ENCODE measurements around the gene ATP10D.
"Not testable (repeated sequence)": the region's sequence is repeated elsewhere in the genome, so short reads cannot be mapped to it uniquely, and the experiment has no call there.

ATP10D gene

DNA sequence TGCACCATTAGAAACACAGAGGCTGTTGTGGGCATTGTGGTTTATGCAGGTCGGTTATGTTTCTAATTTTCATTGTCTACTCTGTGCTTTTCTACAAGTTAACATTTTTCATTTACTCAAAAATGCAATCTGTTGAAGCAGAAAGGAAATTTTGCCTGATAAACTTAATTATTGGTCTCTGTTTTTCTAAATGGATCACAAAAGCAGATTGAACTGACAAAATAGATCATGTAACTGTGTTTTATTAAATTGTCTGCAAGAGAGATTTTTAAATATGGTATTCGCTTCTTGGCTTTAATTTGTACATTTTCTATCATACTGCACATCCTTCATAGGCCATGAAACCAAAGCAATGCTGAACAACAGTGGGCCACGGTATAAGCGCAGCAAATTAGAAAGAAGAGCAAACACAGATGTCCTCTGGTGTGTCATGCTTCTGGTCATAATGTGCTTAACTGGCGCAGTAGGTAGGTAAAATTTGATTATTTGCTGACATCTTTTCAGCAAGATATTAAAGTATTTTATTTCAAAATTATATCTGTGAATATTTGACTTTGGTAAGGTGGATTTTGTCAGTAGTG lies 50.6 kb downstream of the ATP10D start:
- no peak for DNase-seq (ENCODE audit: low read depth)
- TF ChIP-seq POLR2A (IDR thresholded peaks at IDR 0.05; ENCODE audit: extremely low read depth, insufficient read length) (no peak), MYC (IDR thresholded peaks at IDR 0.05; ENCODE audit: low read depth, low read length) (no peak)
- TF ChIP-seq, protein P1, sequence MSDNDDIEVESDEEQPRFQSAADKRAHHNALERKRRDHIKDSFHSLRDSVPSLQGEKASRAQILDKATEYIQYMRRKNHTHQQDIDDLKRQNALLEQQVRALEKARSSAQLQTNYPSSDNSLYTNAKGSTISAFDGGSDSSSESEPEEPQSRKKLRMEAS (IDR thresholded peaks at IDR 0.05; ENCODE audit: low read depth, low read length), result no peak
- TF ChIP-seq, protein P2, sequence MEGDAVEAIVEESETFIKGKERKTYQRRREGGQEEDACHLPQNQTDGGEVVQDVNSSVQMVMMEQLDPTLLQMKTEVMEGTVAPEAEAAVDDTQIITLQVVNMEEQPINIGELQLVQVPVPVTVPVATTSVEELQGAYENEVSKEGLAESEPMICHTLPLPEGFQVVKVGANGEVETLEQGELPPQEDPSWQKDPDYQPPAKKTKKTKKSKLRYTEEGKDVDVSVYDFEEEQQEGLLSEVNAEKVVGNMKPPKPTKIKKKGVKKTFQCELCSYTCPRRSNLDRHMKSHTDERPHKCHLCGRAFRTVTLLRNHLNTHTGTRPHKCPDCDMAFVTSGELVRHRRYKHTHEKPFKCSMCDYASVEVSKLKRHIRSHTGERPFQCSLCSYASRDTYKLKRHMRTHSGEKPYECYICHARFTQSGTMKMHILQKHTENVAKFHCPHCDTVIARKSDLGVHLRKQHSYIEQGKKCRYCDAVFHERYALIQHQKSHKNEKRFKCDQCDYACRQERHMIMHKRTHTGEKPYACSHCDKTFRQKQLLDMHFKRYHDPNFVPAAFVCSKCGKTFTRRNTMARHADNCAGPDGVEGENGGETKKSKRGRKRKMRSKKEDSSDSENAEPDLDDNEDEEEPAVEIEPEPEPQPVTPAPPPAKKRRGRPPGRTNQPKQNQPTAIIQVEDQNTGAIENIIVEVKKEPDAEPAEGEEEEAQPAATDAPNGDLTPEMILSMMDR (IDR thresholded peaks at IDR 0.05; ENCODE audit: low read depth, low read length), result no peak
- H3K4me3 ChIP-seq (ENCODE audit: low read depth, low read length), result no peak overlapping the region

DNA sequence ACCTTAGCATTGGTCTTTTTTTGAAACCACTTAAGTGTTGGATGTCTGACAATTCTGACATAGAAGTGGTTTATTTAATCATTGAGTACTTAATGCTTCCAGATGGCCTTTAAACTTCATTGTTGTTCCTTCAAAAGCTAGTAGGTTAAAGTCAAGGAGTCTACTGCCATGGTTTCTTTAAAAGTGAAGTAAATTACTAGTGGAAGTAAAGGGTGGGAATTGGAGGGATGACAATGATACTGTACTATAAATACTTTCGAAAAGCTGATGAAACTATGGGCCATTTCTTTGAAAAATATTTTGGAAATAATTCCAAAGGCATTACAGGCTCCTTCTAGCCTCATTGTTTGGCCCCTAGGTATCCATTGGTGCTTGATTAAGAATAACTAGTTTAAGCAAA lies 51.9 kb downstream of the ATP10D start:
- TF ChIP-seq POLR2A (IDR thresholded peaks at IDR 0.05; ENCODE audit: extremely low read depth, insufficient read length) (no peak), MYC (IDR thresholded peaks at IDR 0.05; ENCODE audit: low read depth, low read length) (no peak)
- TF ChIP-seq, protein P2 (IDR thresholded peaks at IDR 0.05; ENCODE audit: low read depth, low read length), result no peak
- TF ChIP-seq, protein P1 (IDR thresholded peaks at IDR 0.05; ENCODE audit: low read depth, low read length), result no peak
- no peak overlapping the region for H3K4me3 ChIP-seq (ENCODE audit: low read depth, low read length)
- DNase-seq (ENCODE audit: low read depth), result no peak

DNA sequence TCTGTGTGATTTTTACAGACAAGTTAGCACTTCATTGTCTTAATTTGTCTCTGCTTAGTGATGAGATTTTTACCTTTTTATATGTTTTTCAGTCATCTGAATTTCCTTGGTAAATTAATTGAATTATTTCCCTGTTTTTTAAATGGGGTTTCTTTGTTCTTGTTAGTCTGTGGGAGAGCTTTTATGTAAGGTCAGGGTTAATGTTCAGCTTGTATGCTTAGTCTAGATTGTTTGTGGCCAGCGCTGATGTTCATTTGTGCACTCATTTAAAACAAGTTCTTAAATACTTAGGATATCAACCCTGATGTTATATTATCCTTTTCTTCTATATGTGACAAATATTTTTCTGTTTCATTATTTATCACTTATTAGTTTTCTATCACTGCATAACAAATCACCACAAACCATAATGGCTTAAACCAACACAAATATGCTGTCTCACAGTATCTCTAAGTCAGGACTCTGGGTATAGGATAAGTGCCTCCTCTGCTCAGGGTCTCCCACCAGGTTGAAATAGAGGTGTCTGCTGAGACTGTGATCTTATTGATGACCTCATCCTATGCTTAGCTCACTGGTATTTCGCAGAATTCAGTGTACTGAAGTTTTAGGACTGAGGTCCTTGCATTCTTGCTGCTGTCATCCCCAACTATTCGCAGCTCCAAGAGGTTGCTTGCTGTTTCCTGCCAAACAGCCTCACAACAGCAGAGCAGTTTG lies 53.2 kb downstream of the ATP10D start:
- H3K4me3 ChIP-seq (ENCODE audit: low read depth, low read length), result no peak overlapping the region
- no peak for DNase-seq (ENCODE audit: low read depth)
- TF ChIP-seq POLR2A (IDR thresholded peaks at IDR 0.05; ENCODE audit: extremely low read depth, insufficient read length) (no peak), MYC (IDR thresholded peaks at IDR 0.05; ENCODE audit: low read depth, low read length) (no peak)
- TF ChIP-seq, protein P1 (IDR thresholded peaks at IDR 0.05; ENCODE audit: low read depth, low read length), result no peak
- TF ChIP-seq, protein P2 (IDR thresholded peaks at IDR 0.05; ENCODE audit: low read depth, low read length), result no peak

DNA sequence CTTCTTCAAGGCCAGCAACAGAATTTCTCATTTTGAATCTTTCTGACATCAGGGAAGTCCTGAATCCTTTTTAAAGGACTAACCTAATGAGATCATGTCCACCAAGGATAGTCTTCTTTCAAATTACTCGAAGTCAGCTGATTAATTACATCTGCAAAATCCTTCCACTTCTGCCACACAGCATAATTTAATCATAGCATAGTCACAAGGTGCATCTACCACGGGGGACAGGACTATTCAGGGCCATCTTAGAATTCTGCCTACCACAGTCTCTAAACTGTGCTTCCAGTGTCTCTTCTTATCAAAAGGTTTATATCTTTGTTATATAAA lies 53.7 kb downstream of the ATP10D start:
- TF ChIP-seq, protein P1 (IDR thresholded peaks at IDR 0.05; ENCODE audit: low read depth, low read length), result no peak
- TF ChIP-seq MYC (IDR thresholded peaks at IDR 0.05; ENCODE audit: low read depth, low read length) (no peak), POLR2A (IDR thresholded peaks at IDR 0.05; ENCODE audit: extremely low read depth, insufficient read length) (no peak)
- TF ChIP-seq, protein P2 (IDR thresholded peaks at IDR 0.05; ENCODE audit: low read depth, low read length), result no peak
- no peak overlapping the region for H3K4me3 ChIP-seq (ENCODE audit: low read depth, low read length)
- DNase-seq (ENCODE audit: low read depth), result no peak

DNA sequence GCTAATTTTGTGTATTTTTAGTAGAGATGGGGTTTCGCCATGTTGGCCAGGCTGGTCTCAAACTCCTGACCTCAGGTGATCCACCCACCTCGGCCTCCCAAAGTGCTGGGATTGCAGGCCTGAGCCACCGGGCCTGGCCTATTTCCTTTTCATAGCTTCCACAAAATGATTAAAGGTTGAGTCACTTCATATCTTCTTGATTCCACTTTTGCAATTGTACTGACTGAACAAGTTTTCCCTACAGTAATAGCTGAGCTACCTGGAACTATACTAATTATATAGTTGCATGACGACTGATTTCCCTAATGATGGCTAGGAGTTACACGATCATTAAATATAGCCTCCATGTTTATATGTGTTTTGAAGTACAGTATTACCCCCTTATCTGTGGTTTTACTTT lies 57.6 kb downstream of the ATP10D start:
- not testable (repeated sequence) for H3K4me3 ChIP-seq (ENCODE audit: low read depth, low read length); DNase-seq (ENCODE audit: low read depth)

DNA sequence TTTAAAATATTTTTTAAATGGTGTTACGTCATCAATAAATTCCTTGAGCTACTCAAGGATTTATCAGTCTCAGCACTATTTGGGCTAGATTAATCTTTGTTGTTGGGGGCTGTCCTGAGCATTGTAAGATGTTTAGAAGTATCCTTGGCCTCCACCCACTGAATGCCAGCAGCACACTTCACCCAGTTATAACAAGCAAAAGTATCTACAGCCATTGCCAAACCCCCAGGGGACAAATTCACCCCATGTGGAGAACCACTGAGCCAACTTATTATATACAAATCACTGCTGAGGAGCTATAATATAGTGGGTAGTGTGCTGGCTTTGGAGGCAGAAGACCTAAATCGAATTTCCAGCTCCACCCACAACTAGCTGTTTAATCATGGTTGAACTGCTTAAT lies 58.3 kb downstream of the ATP10D start:
- no peak for DNase-seq (ENCODE audit: low read depth)
- no peak overlapping the region for H3K4me3 ChIP-seq (ENCODE audit: low read depth, low read length)
- TF ChIP-seq POLR2A (IDR thresholded peaks at IDR 0.05; ENCODE audit: extremely low read depth, insufficient read length), result no peak
- TF ChIP-seq MYC (IDR thresholded peaks at IDR 0.05; ENCODE audit: low read depth, low read length), result no peak
- TF ChIP-seq, protein P1 (IDR thresholded peaks at IDR 0.05; ENCODE audit: low read depth, low read length), result no peak
- TF ChIP-seq, protein P2 (IDR thresholded peaks at IDR 0.05; ENCODE audit: low read depth, low read length), result no peak

DNA sequence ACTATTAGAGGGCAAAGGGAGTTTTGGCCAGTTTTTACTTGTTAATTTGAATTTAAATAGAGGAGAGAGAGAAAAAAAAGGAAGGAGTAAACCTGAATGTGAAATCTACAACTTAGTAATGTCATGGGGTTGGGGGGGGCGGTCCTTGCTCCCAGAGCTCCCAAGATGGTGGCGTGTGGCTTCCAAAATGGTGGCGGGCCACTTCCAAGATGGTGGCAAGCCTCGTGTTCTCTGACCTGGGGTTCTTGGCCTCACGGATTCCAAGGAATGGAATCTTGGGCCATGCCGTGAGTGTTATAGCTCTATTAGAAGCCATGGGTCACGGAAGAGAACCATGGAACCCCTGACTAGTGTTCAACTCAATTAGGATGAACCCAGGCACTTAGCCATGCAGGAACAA lies 65.3 kb downstream of the ATP10D start:
- H3K4me3 ChIP-seq (ENCODE audit: low read depth, low read length); DNase-seq (ENCODE audit: low read depth): not testable (repeated sequence)

Measured in NB4 (cell line).